SK-N-SH (cell line): ENCODE measurements around the gene ZFAND6. TPM values are rescaled to one million over a fixed set of nuclear protein-coding genes. Genes with fewer than 3 reads are reported as not detected.

Source experiments
- CTCF ChIA-PET: fragments of 300-600, 350-600 bp; formaldehyde crosslinking; extraction: SDS; loops from one replicate; lab custom pipeline; 2021; lab: Yijun Ruan, JAX
- POLR2A ChIA-PET: fragments of 350-600 bp; sonication (Branson Sonifier 250); formaldehyde crosslinking; extraction: SDS; loops from one replicate; lab custom pipeline; 2020; ENCODE audit warnings: antibody characterized with exemption, inconsistent platforms; lab: Yijun Ruan, JAX
- DNase-seq: peaks from one replicate; pipeline ENCODE4 v3.0.0; 2012
- H2AFZ ChIP-seq: fragments of 200-600 bp; sonication (generic); 2 replicates; pipeline ENCODE4 v1.8.1; 2016; ENCODE audit warnings: antibody characterized with exemption, mild to moderate bottlenecking, low read depth
- H3F3A ChIP-seq: fragments of 200-600 bp; sonication (generic); replicated peaks from 2 replicates; pipeline ENCODE3; 2016; ENCODE audit warnings: antibody characterized with exemption, mild to moderate bottlenecking; ENCODE audit not compliant: insufficient read depth
- H3K27ac ChIP-seq, 2 experiments: fragments of 200-500 bp in 1 of 2; fragments of 200-600 bp in 1 of 2; sonication (Bioruptor generic) in 1 of 2; sonication (generic), shearing (Covaris generic) in 1 of 2; 2 replicates each; pipeline versions ENCODE4 v1.5.1 to v1.6.1; 2014 to 2016; ENCODE audit warnings: low read depth in 2 of 2, inconsistent platforms in 1 of 2, low read length in 1 of 2, mild to moderate bottlenecking in 1 of 2, mixed read lengths in 1 of 2
- H3K27me3 ChIP-seq: fragments of 200-600 bp; sonication (generic), shearing (Covaris generic); 2 replicates; pipeline ENCODE4 v1.6.1; 2016; ENCODE audit warnings: mixed run types; ENCODE audit not compliant: insufficient read depth
- H3K36me3 ChIP-seq, 2 experiments: fragments of 200-500 bp in 1 of 2; fragments of 200-600 bp in 1 of 2; sonication (Bioruptor generic) in 1 of 2; sonication (generic) in 1 of 2; replicated peaks in 1 of 2; 2 replicates each; pipeline versions ENCODE3 to v1.5.1; 2014 to 2016; ENCODE audit warnings: low read length in 1 of 2, mild to moderate bottlenecking in 1 of 2; ENCODE audit not compliant: insufficient read depth in 2 of 2, control insufficient read depth in 1 of 2
- H3K4me1 ChIP-seq, 2 experiments: fragments of 200-500 bp in 1 of 2; fragments of 200-600 bp in 1 of 2; sonication (Bioruptor generic) in 1 of 2; sonication (generic), shearing (Covaris generic) in 1 of 2; 2 replicates each; pipeline versions ENCODE4 v1.5.1 to v1.6.1; 2014 to 2016; ENCODE audit warnings: low read depth in 1 of 2, low read length in 1 of 2, mixed run types in 1 of 2; ENCODE audit not compliant: insufficient read depth in 2 of 2, control insufficient read depth in 1 of 2
- H3K4me2 ChIP-seq: fragments of 200-600 bp; sonication (generic), shearing (Covaris generic); 2 replicates; pipeline ENCODE4 v1.6.1; 2017; ENCODE audit warnings: mixed run types
- H3K4me3 ChIP-seq, 2 experiments: fragments of 200-500 bp in 1 of 2; fragments of 200-600 bp in 1 of 2; sonication (Bioruptor generic) in 1 of 2; sonication (generic), shearing (Covaris generic) in 1 of 2; 2 replicates each; pipeline versions ENCODE4 v1.5.1 to v1.8.1; 2014 to 2016; ENCODE audit warnings: low read depth in 2 of 2, inconsistent platforms in 1 of 2, low read length in 1 of 2, mild to moderate bottlenecking in 1 of 2, mixed read lengths in 1 of 2, moderate library complexity in 1 of 2
- H3K79me2 ChIP-seq: fragments of 200-600 bp; sonication (generic); 2 replicates; pipeline ENCODE4 v1.8.1; 2017; ENCODE audit warnings: mild to moderate bottlenecking; ENCODE audit not compliant: insufficient read depth
- H3K9ac ChIP-seq: fragments of 200-600 bp; sonication (generic); 2 replicates; pipeline ENCODE4 v1.6.1; 2017; ENCODE audit warnings: mixed run types
- H3K9me2 ChIP-seq: fragments of 200-600 bp; sonication (generic); 2 replicates; pipeline ENCODE4 v1.6.1; 2017; ENCODE audit warnings: mixed run types
- H3K9me3 ChIP-seq: fragments of 200-600 bp; sonication (generic); 2 replicates; pipeline ENCODE4 v1.6.1; 2017; ENCODE audit warnings: mixed run types, mild to moderate bottlenecking, moderate library complexity
- H4K20me1 ChIP-seq: fragments of 200-600 bp; sonication (generic); 2 replicates; pipeline ENCODE4 v1.6.1; 2017; ENCODE audit warnings: mild to moderate bottlenecking, mixed run types; ENCODE audit not compliant: insufficient read depth
- CHD2 ChIP-seq: fragments of 150-350 bp; IDR thresholded peaks from 2 replicates; pipeline ENCODE4 v1.6.1; 2018; ENCODE audit warnings: low read length; ENCODE audit not compliant: partially characterized antibody
- ELF1 ChIP-seq: IDR thresholded peaks from 2 replicates; pipeline ENCODE4 v1.4.0; 2012
- EZH2phosphoT487 ChIP-seq: fragments of 200-600 bp; sonication (generic); IDR thresholded peaks from 2 replicates; pipeline ENCODE4 v1.6.1; 2017; ENCODE audit warnings: low read depth, mixed run types, mild to moderate bottlenecking, antibody characterized with exemption, moderate library complexity, borderline replicate concordance
- IRF3 ChIP-seq: fragments of 150-350 bp; IDR thresholded peaks from 2 replicates; pipeline ENCODE4 v1.6.1; 2016; ENCODE audit warnings: mild to moderate bottlenecking, low read depth, low read length
- MAX ChIP-seq: IDR thresholded peaks from 2 replicates; pipeline ENCODE4 v1.4.0; 2012; ENCODE audit warnings: low read depth
- MEF2A ChIP-seq: IDR thresholded peaks from 2 replicates; pipeline ENCODE4 v1.4.0; 2012; ENCODE audit warnings: low read depth, borderline replicate concordance
- NRF1 ChIP-seq: IDR thresholded peaks from 2 replicates; pipeline ENCODE4 v1.6.1; 2012; ENCODE audit warnings: low read depth, mild to moderate bottlenecking, low read length
- RCOR1 ChIP-seq: fragments of 150-350 bp; IDR thresholded peaks from 2 replicates; pipeline ENCODE4 v1.6.1; 2017; ENCODE audit warnings: antibody characterized with exemption, low read length
- USF1 ChIP-seq: IDR thresholded peaks from 2 replicates; pipeline ENCODE4 v1.4.0; 2012; ENCODE audit warnings: low read depth, borderline replicate concordance
- WGBS: methylation state at CpG from one replicate; pipeline ENCODE4 v1.1.6; 2017; ENCODE audit warnings: low lambda C conversion rate; 5-methylcytosine and 5-hydroxymethylcytosine counted together
- polyA plus RNA-seq, 3 experiments: library from polyadenylated mRNA; depleted of rRNA; stranded (reverse); fragments of >200 nt; gene quantifications; 2 replicates each; pipeline ENCODE4 v1.2.3, GENCODE V29; 2012
- TF ChIP-seq, protein P1 (sequence below): IDR thresholded peaks from 2 replicates; pipeline ENCODE4; 2012
- TF ChIP-seq, protein P2 (sequence below): fragments of 200-600 bp; sonication (generic); IDR thresholded peaks from 2 replicates; pipeline ENCODE4 v1.6.1; 2017; ENCODE audit warnings: antibody characterized with exemption, mild to moderate bottlenecking, moderate library complexity

ZFAND6 gene
- polyA plus RNA-seq, 1 of the 3 experiments (the other 2 are of a cell fraction) = 90.1 TPM

GRCh38 chr15:80028937-80029336 lies 30.5 kb upstream of the ZFAND6 start:
- Histone ChIP-seq H3K9me3 (no peaks in the 10 kb centered on the region), H3K27ac (no peak overlapping the region), H3K9me2 (no peaks in the 10 kb centered on the region), H3K9ac (no peak overlapping the region), H3F3A (no peaks in the 10 kb centered on the region), H3K4me1 (peaks cover 9 to 11% of the 10 kb centered on the region in 2 experiments; a peak in 2 of 4 replicates), H3K4me3 (no peak overlapping the region), H3K79me2 (no peaks in the 10 kb centered on the region), H4K20me1 (no peaks in the 10 kb centered on the region), H3K27me3 (no peaks in the 10 kb centered on the region), H3K36me3 (no peaks in the 10 kb centered on the region), H2AFZ (no peak overlapping the region), H3K4me2 (no peak overlapping the region)
- TF ChIP-seq, protein P1, sequence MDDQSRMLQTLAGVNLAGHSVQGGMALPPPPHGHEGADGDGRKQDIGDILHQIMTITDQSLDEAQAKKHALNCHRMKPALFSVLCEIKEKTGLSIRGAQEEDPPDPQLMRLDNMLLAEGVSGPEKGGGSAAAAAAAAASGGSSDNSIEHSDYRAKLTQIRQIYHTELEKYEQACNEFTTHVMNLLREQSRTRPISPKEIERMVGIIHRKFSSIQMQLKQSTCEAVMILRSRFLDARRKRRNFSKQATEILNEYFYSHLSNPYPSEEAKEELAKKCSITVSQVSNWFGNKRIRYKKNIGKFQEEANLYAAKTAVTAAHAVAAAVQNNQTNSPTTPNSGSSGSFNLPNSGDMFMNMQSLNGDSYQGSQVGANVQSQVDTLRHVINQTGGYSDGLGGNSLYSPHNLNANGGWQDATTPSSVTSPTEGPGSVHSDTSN = no peak
- no peak for TF ChIP-seq EZH2phosphoT487
- 63% methylated on average over 2 of the region's 2 CpGs for WGBS
- DNase-seq = no peak
- ChIA-PET POLR2A (no interaction called here), CTCF (interaction anchor here (2.0 kb wide), 1 partner anchor 35 kb away, joined by 4 read pairs; no protein-coding TSS in a partner anchor)

- CTCF ChIA-PET = interaction anchor here (1.2 kb wide), 1 partner anchor 13 kb away, joined by 4 read pairs; no protein-coding TSS in a partner anchor
- Histone ChIP-seq H3K9me2 (no peaks in the 10 kb centered on the region), H4K20me1 (no peaks in the 10 kb centered on the region), H3K79me2 (no peaks in the 10 kb centered on the region), H2AFZ (no peak overlapping the region), H3F3A (no peaks in the 10 kb centered on the region), H3K27ac (no peak overlapping the region), H3K36me3 (no peaks in the 10 kb centered on the region), H3K4me3 (no peak overlapping the region), H3K9me3 (no peaks in the 10 kb centered on the region), H3K4me2 (no peak overlapping the region), H3K4me1 (peaks cover 9 to 11% of the 10 kb centered on the region in 2 experiments; a peak in 2 of 4 replicates), H3K27me3 (no peaks in the 10 kb centered on the region), H3K9ac (no peak overlapping the region)
- POLR2A ChIA-PET = no interaction called here
- TF ChIP-seq CHD2 (no peak), IRF3 (no peak), RCOR1 (no peak), USF1 (no peak), MEF2A (no peak), MAX (no peak), NRF1 (no peak), ELF1 (no peak)
- TF ChIP-seq, protein P2, sequence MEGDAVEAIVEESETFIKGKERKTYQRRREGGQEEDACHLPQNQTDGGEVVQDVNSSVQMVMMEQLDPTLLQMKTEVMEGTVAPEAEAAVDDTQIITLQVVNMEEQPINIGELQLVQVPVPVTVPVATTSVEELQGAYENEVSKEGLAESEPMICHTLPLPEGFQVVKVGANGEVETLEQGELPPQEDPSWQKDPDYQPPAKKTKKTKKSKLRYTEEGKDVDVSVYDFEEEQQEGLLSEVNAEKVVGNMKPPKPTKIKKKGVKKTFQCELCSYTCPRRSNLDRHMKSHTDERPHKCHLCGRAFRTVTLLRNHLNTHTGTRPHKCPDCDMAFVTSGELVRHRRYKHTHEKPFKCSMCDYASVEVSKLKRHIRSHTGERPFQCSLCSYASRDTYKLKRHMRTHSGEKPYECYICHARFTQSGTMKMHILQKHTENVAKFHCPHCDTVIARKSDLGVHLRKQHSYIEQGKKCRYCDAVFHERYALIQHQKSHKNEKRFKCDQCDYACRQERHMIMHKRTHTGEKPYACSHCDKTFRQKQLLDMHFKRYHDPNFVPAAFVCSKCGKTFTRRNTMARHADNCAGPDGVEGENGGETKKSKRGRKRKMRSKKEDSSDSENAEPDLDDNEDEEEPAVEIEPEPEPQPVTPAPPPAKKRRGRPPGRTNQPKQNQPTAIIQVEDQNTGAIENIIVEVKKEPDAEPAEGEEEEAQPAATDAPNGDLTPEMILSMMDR = no peak
- 95% methylated on average over 3 of the region's 3 CpGs for WGBS
- DNase-seq = no peak
Observed at GRCh38 chr15:80031841-80032240, 27.6 kb upstream of the ZFAND6 start.
